ENCODE data around the gene TGFBR2. TPM values are rescaled to one million over a fixed set of nuclear protein-coding genes. Genes with fewer than 3 reads are reported as not detected.

The TGFBR2 gene
- total RNA-seq, 1 donor from 2014 or later = 72.1 TPM

GRCh38 chr3:30630238-30631030 is 24.0 kb downstream of the TGFBR2 start:
- H3K4me3 Mint-ChIP-seq (ENCODE audit: unreplicated experiment) = no peak overlapping the region
- no peaks in the 10 kb centered on the region for H3K9me3 Mint-ChIP-seq (ENCODE audit: unreplicated experiment)
- H3K27ac Mint-ChIP-seq (ENCODE audit: unreplicated experiment) = peak overlapping the region; percentile 19
- no peak for DNase-seq (ENCODE audit: extremely low spot score, unreplicated experiment)
- no peak for TF ChIP-seq CTCF (IDR thresholded peaks at IDR 0.05)
- peaks cover 28% of the 10 kb centered on the region for H3K36me3 Mint-ChIP-seq (ENCODE audit: unreplicated experiment)
- H3K4me1 Mint-ChIP-seq (ENCODE audit: unreplicated experiment) = peaks cover 56% of the 10 kb centered on the region
- no peaks in the 10 kb centered on the region for H3K27me3 Mint-ChIP-seq (ENCODE audit: unreplicated experiment)

DNA sequence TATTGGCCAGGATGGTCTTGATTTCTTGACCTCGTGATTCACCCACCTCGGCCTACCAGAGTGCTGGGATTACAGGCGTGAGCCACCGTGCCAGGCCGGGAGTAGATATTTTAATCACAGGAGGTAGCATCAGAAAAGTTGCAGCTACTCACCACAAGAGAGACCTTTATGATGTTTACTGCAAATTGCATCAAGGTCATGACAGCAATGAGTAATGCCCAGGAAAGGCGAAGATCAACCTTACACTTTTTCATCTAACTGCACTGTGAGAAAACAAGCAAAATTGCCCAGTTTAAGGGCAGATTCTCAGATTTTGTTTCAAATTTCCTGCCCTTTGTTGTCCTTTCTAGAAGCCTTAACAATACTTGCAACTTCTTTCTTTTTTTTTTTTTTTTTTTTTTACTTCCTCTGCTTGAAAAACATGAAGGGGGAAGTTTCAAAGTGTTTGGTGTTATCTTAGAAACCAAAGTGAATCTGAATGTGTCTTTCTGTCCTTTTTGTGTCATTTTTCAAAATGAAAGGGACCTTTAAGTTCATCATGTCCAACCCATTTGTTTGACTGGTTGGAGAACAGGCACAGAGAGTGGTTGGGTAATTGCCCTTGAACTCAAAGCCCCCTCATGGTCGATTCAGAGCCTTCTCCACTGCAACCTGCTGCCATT is 25.0 kb downstream of the TGFBR2 start:
- Mint-ChIP-seq H3K36me3 (ENCODE audit: unreplicated experiment) (peaks cover 28% of the 10 kb centered on the region), H3K27me3 (ENCODE audit: unreplicated experiment) (no peaks in the 10 kb centered on the region), H3K4me3 (ENCODE audit: unreplicated experiment) (no peak overlapping the region), H3K4me1 (ENCODE audit: unreplicated experiment) (peaks cover 52% of the 10 kb centered on the region), H3K9me3 (ENCODE audit: unreplicated experiment) (no peaks in the 10 kb centered on the region), H3K27ac (ENCODE audit: unreplicated experiment) (peak overlapping the region; percentile 60)
- no peak for TF ChIP-seq CTCF (IDR thresholded peaks at IDR 0.05)
- DNase-seq (ENCODE audit: extremely low spot score, unreplicated experiment) = no peak

- no peaks in the 10 kb centered on the region for H3K27me3 Mint-ChIP-seq (ENCODE audit: unreplicated experiment)
These were observed 25.7 kb downstream of the TGFBR2 start for GRCh38 chr3:30632065-30632464.

GRCh38 chr3:30632521-30632920 is 26.1 kb downstream of the TGFBR2 start:
- Mint-ChIP-seq H3K27me3 (ENCODE audit: unreplicated experiment) (no peaks in the 10 kb centered on the region), H3K27ac (ENCODE audit: unreplicated experiment) (no peak overlapping the region), H3K9me3 (ENCODE audit: unreplicated experiment) (no peaks in the 10 kb centered on the region), H3K4me3 (ENCODE audit: unreplicated experiment) (no peak overlapping the region), H3K4me1 (ENCODE audit: unreplicated experiment) (peaks cover 46% of the 10 kb centered on the region), H3K36me3 (ENCODE audit: unreplicated experiment) (peaks cover 26% of the 10 kb centered on the region)
- TF ChIP-seq CTCF (IDR thresholded peaks at IDR 0.05) = no peak
- no peak for DNase-seq (ENCODE audit: extremely low spot score, unreplicated experiment)

More at GRCh38 chr3:30632065-30632464, 25.7 kb downstream of the TGFBR2 start:
- no peaks in the 10 kb centered on the region for H3K9me3 Mint-ChIP-seq (ENCODE audit: unreplicated experiment)
- no peak for TF ChIP-seq CTCF (IDR thresholded peaks at IDR 0.05)
- peaks cover 46% of the 10 kb centered on the region for H3K4me1 Mint-ChIP-seq (ENCODE audit: unreplicated experiment)
- H3K36me3 Mint-ChIP-seq (ENCODE audit: unreplicated experiment) = peaks cover 26% of the 10 kb centered on the region
- no peak overlapping the region for H3K4me3 Mint-ChIP-seq (ENCODE audit: unreplicated experiment)
- no peak for DNase-seq (ENCODE audit: extremely low spot score, unreplicated experiment)
- no peak overlapping the region for H3K27ac Mint-ChIP-seq (ENCODE audit: unreplicated experiment)

DNA sequence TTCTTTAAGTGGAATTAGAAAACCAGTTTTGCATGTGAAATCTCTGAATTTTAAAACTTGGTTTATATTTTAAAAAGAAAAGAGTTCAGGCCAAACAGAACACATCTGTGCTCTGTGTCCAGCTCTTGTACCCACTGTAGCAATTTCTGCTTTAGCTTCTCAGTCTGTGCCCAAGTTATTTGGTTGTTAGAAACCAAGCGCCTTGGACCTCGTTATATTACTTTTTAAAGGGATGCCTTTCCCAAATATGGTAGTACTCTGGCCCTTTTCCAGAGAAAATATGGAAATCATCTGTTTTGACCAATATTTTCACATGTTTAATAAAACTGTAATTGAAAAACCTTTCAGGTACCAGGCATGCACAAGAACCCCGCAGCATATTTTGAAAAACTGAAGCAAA is 27.3 kb downstream of the TGFBR2 start:
- DNase-seq (ENCODE audit: extremely low spot score, unreplicated experiment) = no peak
- Mint-ChIP-seq H3K27me3 (ENCODE audit: unreplicated experiment) (no peaks in the 10 kb centered on the region), H3K36me3 (ENCODE audit: unreplicated experiment) (peaks cover 28% of the 10 kb centered on the region), H3K9me3 (ENCODE audit: unreplicated experiment) (no peaks in the 10 kb centered on the region), H3K27ac (ENCODE audit: unreplicated experiment) (no peak overlapping the region), H3K4me3 (ENCODE audit: unreplicated experiment) (no peak overlapping the region), H3K4me1 (ENCODE audit: unreplicated experiment) (peaks cover 52% of the 10 kb centered on the region)
- no peak for TF ChIP-seq CTCF (IDR thresholded peaks at IDR 0.05)
